GM23248 (cell line): ENCODE measurements around the gene TTK.

Source experiments
- EZH2 ChIP-seq: fragments of 200-600 bp; sonication (generic); IDR thresholded peaks from 2 replicates; pipeline ENCODE4 v1.6.1; 2018; ENCODE audit warnings: antibody characterized with exemption, mild to moderate bottlenecking; ENCODE audit not compliant: insufficient read depth, poor library complexity, severe bottlenecking
- EZH2phosphoT487 ChIP-seq: fragments of 200-600 bp; sonication (generic); IDR thresholded peaks from 2 replicates; pipeline ENCODE4 v1.6.1; 2018; ENCODE audit warnings: antibody characterized with exemption, moderate library complexity, mild to moderate bottlenecking, low read depth; ENCODE audit not compliant: insufficient read depth

DNA sequence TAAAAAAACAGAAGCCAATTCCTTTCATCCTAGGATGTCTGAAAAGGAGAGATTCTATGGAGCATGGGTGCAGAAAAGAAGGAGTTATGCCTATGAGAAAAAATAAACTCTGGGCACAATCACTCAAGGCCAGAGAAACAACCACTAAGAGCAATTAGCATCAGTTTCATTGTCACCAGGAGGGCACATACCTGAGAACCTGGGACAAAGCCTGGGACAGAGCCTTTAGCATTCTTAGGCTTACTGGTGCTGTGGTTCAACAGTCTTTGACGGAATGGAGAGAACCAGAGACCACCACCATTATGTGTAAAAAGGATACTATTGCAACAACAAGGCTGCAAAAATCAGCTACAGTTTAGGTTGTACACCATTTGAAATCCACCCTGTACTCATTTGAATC is 72.6 kb downstream of the TTK start:
- TF ChIP-seq EZH2phosphoT487 (no peak), EZH2 (no peak)
